GM15510 (cell line): ENCODE data around the gene ME3.

Source experiments
- POLR2A ChIP-seq: IDR thresholded peaks from 3 replicates; pipeline ENCODE4 v1.6.1; 2011; ENCODE audit warnings: borderline replicate concordance; ENCODE audit not compliant: insufficient read length; ENCODE audit errors: extremely low read depth

Gene ME3

GRCh38 chr11:86660736-86661135 lies 11.7 kb downstream of the ME3 start:
- no peak for TF ChIP-seq POLR2A

DNA sequence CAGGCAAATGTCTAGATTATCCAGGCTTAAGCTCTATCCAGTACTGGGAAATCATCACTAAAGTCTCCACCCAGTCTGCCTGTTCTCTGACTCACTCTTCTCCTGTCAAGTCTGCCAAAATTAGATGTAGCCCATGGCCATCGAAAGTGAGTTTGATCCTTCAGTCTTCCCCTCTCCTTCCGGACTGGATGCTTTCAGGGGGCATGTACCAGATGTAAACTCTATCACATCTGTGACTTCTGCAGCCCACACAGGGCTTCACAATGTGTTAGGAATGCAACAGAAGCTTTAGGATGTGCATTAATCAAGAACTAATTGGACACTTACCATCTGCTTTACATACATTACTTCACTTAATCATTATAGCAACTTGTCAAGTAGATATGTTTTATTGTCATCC lies 12.3 kb downstream of the ME3 start:
- TF ChIP-seq POLR2A, result no peak

GRCh38 chr11:86658534-86658933 lies 13.9 kb downstream of the ME3 start:
- no peak for TF ChIP-seq POLR2A

DNA sequence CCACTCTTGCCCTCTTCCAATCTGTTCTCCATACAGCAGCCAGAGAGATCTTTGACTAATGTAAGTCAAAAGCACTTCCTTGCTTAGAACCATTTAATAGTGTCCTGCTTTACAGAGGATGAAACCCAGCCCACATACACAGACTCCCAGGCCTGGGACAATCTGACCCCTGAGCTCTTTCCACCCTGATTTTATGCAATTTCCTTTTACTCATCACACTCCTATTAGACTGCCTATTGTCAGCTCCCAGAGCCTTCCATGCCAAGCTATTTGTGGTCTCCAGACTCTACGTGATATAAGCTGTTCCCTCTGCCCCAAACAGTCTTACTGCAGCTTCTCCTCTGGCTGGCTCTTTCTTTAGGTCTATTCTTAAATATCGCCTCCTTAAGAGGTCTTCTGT lies 28.1 kb downstream of the ME3 start:
- no peak for TF ChIP-seq POLR2A

DNA sequence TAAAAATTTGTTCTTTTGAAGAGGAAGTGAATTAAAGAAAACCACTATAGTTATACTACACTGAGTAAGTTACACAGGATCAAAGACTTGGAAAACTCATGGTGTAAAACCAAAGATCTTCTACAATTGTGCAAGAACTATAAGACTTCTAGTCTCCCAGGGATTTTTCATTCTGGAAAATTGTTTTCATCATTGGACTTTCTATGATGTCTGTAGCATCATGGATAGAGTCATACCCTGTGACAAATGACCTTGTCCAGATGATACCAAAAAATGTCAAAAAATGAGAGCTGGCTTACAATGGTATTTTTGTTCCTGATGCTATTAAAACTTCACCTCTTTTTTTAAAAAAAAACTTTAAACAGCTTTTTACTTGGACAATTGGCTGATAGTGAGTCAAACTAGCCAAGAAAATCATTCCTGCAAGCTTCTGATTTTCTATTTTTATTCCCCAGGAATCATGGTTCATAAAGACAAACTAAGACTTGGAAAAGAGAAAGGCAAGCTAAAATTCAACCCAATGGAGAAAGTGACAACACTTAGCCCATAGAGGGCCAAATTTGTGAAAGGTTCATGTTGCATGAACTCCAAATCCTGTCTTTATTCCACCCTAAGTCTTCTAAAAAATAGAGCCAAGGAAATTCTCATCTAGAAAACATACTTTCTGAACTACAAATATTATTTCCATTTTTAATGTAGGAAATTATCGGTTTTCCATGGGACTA lies 30.7 kb downstream of the ME3 start:
- no peak for TF ChIP-seq POLR2A

DNA sequence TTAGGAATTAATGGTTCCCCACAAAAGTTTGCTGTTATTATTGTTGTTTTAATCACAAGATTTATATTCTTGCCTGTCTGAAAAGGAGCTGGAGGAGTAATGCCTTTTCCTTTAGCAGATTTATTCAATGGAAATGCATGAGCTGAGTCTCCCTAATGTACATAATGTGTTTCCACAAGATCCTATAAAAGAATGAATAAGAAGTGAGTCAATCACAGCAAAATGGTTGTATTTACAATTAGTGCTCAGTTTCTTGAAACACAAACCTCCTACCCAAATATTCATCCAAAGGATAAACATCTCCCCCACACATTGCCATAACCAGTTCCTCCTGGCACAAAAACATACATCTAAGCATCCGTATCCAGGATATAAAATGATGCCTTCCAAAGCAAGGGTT lies 33.3 kb downstream of the ME3 start:
- TF ChIP-seq POLR2A, result no peak

GRCh38 chr11:86638673-86639072 lies 33.7 kb downstream of the ME3 start:
- no peak for TF ChIP-seq POLR2A

GRCh38 chr11:86637988-86638387 lies 34.4 kb downstream of the ME3 start:
- TF ChIP-seq POLR2A, result no peak

DNA sequence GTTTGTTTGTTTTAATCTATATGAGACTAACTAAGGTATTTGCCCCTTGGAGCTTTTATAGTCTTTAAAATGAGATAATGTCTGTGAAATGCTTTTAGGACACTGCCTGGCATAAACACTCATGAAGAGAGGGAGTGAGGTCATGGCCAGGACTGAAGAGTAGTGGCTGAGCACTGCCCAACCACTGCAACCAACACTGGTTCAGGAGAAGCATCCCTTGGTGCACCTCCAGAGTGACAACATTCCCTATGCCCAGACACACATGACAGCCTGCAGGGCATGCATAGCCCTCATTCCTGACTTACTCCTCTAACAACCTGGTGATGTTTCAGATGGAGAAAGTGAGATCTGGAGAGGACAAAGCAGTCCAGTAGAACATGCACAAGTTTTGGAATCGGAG lies 36.1 kb downstream of the ME3 start:
- no peak for TF ChIP-seq POLR2A

DNA sequence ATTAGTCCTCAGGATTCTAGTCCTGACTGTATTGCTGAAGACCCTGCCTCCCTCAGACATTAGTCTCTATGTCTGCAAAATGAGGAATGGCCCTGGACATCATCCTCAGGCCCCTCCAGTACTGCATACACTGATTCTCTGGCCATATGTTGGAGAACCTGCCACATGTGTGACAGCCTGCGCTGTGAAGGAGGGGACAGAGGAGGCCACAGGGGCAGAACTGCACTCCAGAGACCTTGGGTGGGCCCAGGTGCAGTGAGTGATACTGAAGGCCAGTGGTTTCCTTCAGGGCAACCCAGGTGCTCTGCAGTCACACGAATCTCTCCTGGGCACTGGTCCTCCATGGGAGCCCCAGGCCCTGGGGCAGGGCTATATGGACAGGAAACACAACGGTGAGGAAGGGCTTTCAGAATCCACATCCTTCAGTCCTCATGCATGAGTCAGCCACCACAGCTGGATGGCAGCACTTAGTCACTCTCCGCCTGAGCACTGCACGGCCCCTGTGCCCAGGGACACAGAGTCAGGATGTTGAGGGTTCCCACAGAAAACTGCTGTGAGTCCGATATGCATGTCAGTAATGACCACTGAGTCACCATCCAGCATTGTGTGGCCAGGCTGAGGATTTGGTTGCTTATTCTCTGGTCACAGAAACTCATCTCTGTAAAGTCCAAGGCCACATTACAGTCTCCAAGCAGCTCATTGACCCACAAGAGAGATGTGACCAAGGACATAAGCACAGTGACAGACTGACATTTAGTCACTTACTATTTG lies 39.7 kb downstream of the ME3 start:
- TF ChIP-seq POLR2A, result no peak

GRCh38 chr11:86630229-86630981 lies 42.0 kb downstream of the ME3 start:
- no peak for TF ChIP-seq POLR2A

GRCh38 chr11:86629045-86629706 lies 43.2 kb downstream of the ME3 start:
- TF ChIP-seq POLR2A, result no peak

- TF ChIP-seq POLR2A, result no peak
Measured at GRCh38 chr11:86627776-86628455, 44.5 kb downstream of the ME3 start.

- TF ChIP-seq POLR2A, result no peak
Measured at GRCh38 chr11:86625981-86626380, 46.4 kb downstream of the ME3 start.
